ENCODE measurements around the gene SLC7A9.

DNA sequence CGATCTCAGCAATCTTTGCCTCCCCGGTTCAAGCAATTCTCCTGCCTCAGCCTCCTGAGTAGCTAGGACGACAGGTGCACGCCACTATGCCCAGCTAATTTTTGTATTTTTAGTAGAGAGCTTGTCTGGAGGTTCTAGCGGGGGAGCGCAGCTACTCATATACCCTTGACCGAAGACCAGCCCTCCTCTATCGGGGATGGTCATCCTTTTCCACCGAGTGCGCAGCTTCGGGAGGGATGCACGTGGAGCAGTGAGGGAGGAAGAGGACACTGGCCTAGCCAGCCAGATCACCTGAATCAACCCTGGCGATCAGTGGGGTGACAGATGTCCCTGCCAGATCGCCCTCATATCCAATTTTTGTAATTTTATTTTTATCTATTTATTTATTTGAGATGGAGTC, 6.8 kb downstream of the SLC7A9 start:
- no peak for TF ChIP-seq POLR2A (IDR thresholded peaks at IDR 0.05; ENCODE audit: insufficient read depth in 1 of 2, low read depth in 2 of 2, low read length in 2 of 2)
- TF ChIP-seq, protein P1, sequence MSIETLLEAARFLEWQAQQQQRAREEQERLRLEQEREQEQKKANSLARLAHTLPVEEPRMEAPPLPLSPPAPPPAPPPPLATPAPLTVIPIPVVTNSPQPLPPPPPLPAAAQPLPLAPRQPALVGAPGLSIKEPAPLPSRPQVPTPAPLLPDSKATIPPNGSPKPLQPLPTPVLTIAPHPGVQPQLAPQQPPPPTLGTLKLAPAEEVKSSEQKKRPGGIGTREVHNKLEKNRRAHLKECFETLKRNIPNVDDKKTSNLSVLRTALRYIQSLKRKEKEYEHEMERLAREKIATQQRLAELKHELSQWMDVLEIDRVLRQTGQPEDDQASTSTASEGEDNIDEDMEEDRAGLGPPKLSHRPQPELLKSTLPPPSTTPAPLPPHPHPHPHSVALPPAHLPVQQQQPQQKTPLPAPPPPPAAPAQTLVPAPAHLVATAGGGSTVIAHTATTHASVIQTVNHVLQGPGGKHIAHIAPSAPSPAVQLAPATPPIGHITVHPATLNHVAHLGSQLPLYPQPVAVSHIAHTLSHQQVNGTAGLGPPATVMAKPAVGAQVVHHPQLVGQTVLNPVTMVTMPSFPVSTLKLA (IDR thresholded peaks at IDR 0.05) = no peak
- TF ChIP-seq, protein P2, sequence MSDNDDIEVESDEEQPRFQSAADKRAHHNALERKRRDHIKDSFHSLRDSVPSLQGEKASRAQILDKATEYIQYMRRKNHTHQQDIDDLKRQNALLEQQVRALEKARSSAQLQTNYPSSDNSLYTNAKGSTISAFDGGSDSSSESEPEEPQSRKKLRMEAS (IDR thresholded peaks at IDR 0.05) = no peak
- no peak for TF ChIP-seq JUNB (CRISPR knock-in tag; IDR thresholded peaks at IDR 0.05; ENCODE audit: borderline replicate concordance)
- no peak for TF ChIP-seq ZNF501 (CRISPR knock-in tag; IDR thresholded peaks at IDR 0.05)
- TF ChIP-seq, protein P3, sequence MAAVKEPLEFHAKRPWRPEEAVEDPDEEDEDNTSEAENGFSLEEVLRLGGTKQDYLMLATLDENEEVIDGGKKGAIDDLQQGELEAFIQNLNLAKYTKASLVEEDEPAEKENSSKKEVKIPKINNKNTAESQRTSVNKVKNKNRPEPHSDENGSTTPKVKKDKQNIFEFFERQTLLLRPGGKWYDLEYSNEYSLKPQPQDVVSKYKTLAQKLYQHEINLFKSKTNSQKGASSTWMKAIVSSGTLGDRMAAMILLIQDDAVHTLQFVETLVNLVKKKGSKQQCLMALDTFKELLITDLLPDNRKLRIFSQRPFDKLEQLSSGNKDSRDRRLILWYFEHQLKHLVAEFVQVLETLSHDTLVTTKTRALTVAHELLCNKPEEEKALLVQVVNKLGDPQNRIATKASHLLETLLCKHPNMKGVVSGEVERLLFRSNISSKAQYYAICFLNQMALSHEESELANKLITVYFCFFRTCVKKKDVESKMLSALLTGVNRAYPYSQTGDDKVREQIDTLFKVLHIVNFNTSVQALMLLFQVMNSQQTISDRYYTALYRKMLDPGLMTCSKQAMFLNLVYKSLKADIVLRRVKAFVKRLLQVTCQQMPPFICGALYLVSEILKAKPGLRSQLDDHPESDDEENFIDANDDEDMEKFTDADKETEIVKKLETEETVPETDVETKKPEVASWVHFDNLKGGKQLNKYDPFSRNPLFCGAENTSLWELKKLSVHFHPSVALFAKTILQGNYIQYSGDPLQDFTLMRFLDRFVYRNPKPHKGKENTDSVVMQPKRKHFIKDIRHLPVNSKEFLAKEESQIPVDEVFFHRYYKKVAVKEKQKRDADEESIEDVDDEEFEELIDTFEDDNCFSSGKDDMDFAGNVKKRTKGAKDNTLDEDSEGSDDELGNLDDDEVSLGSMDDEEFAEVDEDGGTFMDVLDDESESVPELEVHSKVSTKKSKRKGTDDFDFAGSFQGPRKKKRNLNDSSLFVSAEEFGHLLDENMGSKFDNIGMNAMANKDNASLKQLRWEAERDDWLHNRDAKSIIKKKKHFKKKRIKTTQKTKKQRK (IDR thresholded peaks at IDR 0.05; ENCODE audit: low read length) = no peak
